ENCODE results near the gene WDR33. TPM values are rescaled to one million over a fixed set of nuclear protein-coding genes. Genes with fewer than 3 reads are reported as not detected.
A peak's percentile ranks its signal among the peaks of the same experiment; 100 is the strongest.

WDR33 gene
- total and polyA plus RNA-seq, 9 of the 15 experiments (the other 6 are each of a cell fraction or from before 2014, with no cell fraction given) = 24.2 to 57.4 (median 38.4) TPM

- TF ChIP-seq HOMEZ (CRISPR knock-in tag; IDR thresholded peaks at IDR 0.05) = no peak
- peak; percentile 4; the same call in 1 of the 2 replicates for TF ChIP-seq ZNF431 (CRISPR knock-in tag; IDR thresholded peaks at IDR 0.05)
- no peak for TF ChIP-seq HDAC1 (IDR thresholded peaks at IDR 0.05)
- no peak for TF ChIP-seq ZNF57 (CRISPR knock-in tag; IDR thresholded peaks at IDR 0.05)
- TF ChIP-seq ETS1 (conservative IDR thresholded peaks at IDR 0.05; ENCODE audit: control insufficient read depth, low read depth, low read length) = no peak
- TF ChIP-seq PTRF (tag; IDR thresholded peaks at IDR 0.05) = 0 out of 2 replicates have a peak, but pooled peaks have one; percentile 27
- TF ChIP-seq ATF6 (CRISPR knock-in tag; IDR thresholded peaks at IDR 0.05) = no peak
- TF ChIP-seq FOXK1 (CRISPR knock-in tag; IDR thresholded peaks at IDR 0.05; ENCODE audit: borderline replicate concordance) = no peak
- 0 out of 2 replicates have a peak, but pooled peaks have one; percentile 28 for TF ChIP-seq GTF2E2 (tag; IDR thresholded peaks at IDR 0.05)
- TF ChIP-seq HSF4 (CRISPR knock-in tag; IDR thresholded peaks at IDR 0.05; ENCODE audit: borderline replicate concordance) = no peak
- 0 out of 2 replicates have a peak, but pooled peaks have one; percentile 48 for TF ChIP-seq ZFP91 (CRISPR knock-in tag; IDR thresholded peaks at IDR 0.05)
- TF ChIP-seq CTCFL (IDR thresholded peaks at IDR 0.05; ENCODE audit: borderline replicate concordance, insufficient read depth, low read depth, low read length, poor library complexity, severe bottlenecking) = no peak
- TF ChIP-seq ARNT (IDR thresholded peaks at IDR 0.05) = no peak
Observed at GRCh38 chr2:127811397-127812321, 688 bp upstream of the WDR33 start (continued).
